C4-2B (cell line): ENCODE results near the gene CROCC.

Source experiments
- ZFX ChIP-seq: fragments of 450-650 bp; IDR thresholded peaks from 2 replicates; pipeline ENCODE4 v1.6.1; 2017
- TF ChIP-seq, protein P1 (sequence below): fragments of 450-650 bp; conservative IDR thresholded peaks from 2 replicates; pipeline ENCODE4 v1.5.1; 2017; ENCODE audit warnings: mild to moderate bottlenecking

DNA sequence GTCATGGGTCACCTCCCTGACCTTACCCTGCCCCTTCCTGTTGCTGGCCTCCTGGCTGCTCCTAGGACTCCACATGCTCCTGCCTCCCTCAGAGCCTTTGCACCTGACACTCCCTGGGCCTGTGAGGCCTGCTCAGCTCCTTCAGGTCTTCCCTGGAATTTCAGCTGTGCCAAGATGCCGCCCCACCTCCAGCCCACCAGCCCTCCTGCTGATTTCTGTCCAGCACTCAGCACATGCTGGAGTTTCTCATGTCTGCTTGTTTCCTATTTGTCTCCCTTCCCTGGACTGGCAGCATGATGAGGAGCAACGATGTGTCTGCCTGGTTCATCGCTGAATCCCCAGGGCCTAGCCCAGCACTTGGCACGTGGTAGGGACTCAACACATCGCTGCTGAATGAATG, 55.6 kb downstream of the CROCC start:
- TF ChIP-seq, protein P1, sequence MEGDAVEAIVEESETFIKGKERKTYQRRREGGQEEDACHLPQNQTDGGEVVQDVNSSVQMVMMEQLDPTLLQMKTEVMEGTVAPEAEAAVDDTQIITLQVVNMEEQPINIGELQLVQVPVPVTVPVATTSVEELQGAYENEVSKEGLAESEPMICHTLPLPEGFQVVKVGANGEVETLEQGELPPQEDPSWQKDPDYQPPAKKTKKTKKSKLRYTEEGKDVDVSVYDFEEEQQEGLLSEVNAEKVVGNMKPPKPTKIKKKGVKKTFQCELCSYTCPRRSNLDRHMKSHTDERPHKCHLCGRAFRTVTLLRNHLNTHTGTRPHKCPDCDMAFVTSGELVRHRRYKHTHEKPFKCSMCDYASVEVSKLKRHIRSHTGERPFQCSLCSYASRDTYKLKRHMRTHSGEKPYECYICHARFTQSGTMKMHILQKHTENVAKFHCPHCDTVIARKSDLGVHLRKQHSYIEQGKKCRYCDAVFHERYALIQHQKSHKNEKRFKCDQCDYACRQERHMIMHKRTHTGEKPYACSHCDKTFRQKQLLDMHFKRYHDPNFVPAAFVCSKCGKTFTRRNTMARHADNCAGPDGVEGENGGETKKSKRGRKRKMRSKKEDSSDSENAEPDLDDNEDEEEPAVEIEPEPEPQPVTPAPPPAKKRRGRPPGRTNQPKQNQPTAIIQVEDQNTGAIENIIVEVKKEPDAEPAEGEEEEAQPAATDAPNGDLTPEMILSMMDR: no peak
- TF ChIP-seq ZFX: no peak
